ENCODE measurements around the gene DCDC2C. TPM values are rescaled to one million over a fixed set of nuclear protein-coding genes. Genes with fewer than 3 reads are reported as not detected.
A peak's percentile ranks its signal among the peaks of the same experiment; 100 is the strongest.

The DCDC2C gene
- total RNA-seq, 1 experiment from 2014 or later, result 0.43 TPM

DNA sequence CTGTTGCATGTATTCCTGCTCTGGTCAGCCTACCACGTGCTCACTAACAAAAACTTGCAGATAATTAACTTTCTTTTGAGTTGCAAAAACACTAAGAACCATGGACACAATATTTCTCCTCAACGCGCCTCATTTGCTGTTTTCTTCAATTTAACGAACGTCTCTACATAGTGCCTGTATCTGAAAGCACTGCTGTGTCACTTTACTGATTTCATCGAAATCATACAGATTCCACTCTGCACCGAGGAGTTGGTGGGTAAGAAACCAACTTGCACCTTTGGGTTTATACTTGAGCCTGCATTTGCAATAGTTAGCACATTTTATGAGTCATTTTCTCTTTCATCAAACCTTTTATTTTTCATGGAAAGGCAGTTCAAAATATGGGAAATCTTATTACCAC lies 145.8 kb downstream of the DCDC2C start:
- no TSS peak for BruUV-seq (replicated peaks)

DNA sequence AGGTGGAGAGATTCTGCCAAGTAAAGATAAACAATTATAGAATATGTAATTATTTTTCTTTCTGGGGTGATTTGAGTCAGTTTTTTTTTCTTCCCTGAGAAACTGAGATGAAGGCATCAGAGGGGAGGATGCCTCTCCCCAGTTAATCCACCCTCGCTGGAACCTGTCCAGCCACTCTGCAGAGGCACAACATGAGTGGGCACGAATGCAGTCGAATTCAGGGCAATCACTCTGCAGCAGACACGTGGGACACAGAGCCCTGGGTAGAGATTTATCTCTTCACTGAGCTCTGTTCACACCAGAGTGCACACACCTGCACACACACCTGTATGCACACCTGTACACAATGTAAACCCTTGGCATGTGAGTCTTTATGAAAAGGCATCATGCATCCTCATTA lies 154.2 kb downstream of the DCDC2C start:
- peak; percentile 32 for DNase-seq (ENCODE audit: low spot score)
- Histone ChIP-seq H3K9me3 (ENCODE audit: low read depth, low read length, poor library complexity, severe bottlenecking) (peaks cover 10% of the 10 kb centered on the region), H3K27me3 (replicated peaks; ENCODE audit: insufficient read depth, low read depth, low read length, poor library complexity) (no peaks in the 10 kb centered on the region), H3K36me3 (ENCODE audit: insufficient read depth, low read length, poor library complexity, severe bottlenecking) (no peaks in the 10 kb centered on the region), H3K4me1 (ENCODE audit: insufficient read depth, low read length, poor library complexity, severe bottlenecking) (no peaks in the 10 kb centered on the region), H3K27ac (ENCODE audit: low read depth, low read length, poor library complexity, severe bottlenecking) (no peak overlapping the region), H3K4me3 (ENCODE audit: low read depth, low read length, poor library complexity, severe bottlenecking) (no peak overlapping the region)
- POLR2A ChIA-PET (ENCODE audit: low non-redundant PET), result no interaction called here
- TF ChIP-seq, protein P1, sequence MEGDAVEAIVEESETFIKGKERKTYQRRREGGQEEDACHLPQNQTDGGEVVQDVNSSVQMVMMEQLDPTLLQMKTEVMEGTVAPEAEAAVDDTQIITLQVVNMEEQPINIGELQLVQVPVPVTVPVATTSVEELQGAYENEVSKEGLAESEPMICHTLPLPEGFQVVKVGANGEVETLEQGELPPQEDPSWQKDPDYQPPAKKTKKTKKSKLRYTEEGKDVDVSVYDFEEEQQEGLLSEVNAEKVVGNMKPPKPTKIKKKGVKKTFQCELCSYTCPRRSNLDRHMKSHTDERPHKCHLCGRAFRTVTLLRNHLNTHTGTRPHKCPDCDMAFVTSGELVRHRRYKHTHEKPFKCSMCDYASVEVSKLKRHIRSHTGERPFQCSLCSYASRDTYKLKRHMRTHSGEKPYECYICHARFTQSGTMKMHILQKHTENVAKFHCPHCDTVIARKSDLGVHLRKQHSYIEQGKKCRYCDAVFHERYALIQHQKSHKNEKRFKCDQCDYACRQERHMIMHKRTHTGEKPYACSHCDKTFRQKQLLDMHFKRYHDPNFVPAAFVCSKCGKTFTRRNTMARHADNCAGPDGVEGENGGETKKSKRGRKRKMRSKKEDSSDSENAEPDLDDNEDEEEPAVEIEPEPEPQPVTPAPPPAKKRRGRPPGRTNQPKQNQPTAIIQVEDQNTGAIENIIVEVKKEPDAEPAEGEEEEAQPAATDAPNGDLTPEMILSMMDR (conservative IDR thresholded peaks at IDR 0.05; ENCODE audit: low read depth, low read length), result no peak
- no peak for TF ChIP-seq EZH2 (IDR thresholded peaks at IDR 0.05; ENCODE audit: borderline replicate concordance, low read depth, low read length, poor library complexity, severe bottlenecking)
- CTCF ChIA-PET, result no interaction called here
- intact Hi-C loops (cut with micrococcal nuclease; ENCODE audit: unreplicated experiment), result no loop called here
- no TSS peak for BruUV-seq (replicated peaks)

More for the DNA sequence above, 145.8 kb downstream of the DCDC2C start:
- Histone ChIP-seq H3K9me3 (ENCODE audit: low read depth, low read length, poor library complexity, severe bottlenecking) (peaks cover 10% of the 10 kb centered on the region), H3K27ac (ENCODE audit: low read depth, low read length, poor library complexity, severe bottlenecking) (no peak overlapping the region), H3K36me3 (ENCODE audit: insufficient read depth, low read length, poor library complexity, severe bottlenecking) (no peaks in the 10 kb centered on the region), H3K27me3 (replicated peaks; ENCODE audit: insufficient read depth, low read depth, low read length, poor library complexity) (no peaks in the 10 kb centered on the region), H3K4me1 (ENCODE audit: insufficient read depth, low read length, poor library complexity, severe bottlenecking) (no peaks in the 10 kb centered on the region), H3K4me3 (ENCODE audit: low read depth, low read length, poor library complexity, severe bottlenecking) (no peak overlapping the region)
- no peak for DNase-seq (ENCODE audit: low spot score)
- TF ChIP-seq EZH2 (IDR thresholded peaks at IDR 0.05; ENCODE audit: borderline replicate concordance, low read depth, low read length, poor library complexity, severe bottlenecking), result no peak
- TF ChIP-seq, protein P1 (conservative IDR thresholded peaks at IDR 0.05; ENCODE audit: low read depth, low read length), result no peak
- POLR2A ChIA-PET (ENCODE audit: low non-redundant PET), result no interaction called here
- CTCF ChIA-PET, result no interaction called here
- intact Hi-C loops (cut with micrococcal nuclease; ENCODE audit: unreplicated experiment), result no loop called here

DNA sequence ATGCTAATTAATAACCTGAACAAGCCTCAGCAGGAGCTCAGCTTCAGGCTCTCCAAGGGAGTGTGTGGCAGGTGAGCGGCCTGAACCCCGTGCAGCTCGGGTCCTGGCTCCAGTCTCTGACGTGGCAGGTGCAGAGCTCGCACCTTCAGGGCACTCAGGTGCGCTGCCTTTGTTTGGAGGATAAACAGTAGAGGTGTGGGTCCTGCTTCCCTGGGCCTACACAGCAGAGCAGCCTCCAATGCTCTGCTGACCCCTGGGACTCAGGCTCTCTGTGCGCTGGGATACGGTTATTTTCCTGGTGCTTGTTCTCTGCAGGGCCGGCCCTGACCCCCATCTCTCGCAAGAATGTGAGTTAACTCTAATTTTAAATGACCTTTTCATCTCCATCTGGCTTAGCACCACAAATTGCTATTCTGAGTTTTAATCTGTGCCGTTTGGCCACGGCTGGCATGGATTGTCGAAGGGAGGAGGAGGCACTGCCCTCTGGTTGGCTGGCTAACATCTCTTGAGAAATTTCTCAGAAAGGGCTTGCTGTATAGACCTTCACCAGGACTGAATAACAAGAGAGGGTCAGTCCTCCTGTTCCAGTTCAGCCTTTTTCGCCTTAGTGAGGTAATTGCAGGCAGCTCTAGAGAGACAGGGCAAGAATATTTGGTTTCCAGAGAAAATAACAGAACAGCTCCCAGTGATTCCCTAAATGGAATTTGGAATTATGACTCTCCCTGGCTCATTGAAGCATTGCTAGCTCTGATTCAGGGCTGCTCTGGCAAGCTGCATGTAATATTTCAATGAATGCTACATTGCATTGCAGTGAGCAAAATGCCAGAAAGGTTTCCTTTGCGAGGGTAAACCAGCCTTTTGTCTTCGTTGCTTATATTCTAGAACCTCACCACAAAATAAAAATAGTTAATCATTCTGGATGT lies 161.8 kb downstream of the DCDC2C start:
- BruUV-seq (replicated peaks), result no TSS peak

More for the DNA sequence above, 161.8 kb downstream of the DCDC2C start:
- Histone ChIP-seq H3K36me3 (ENCODE audit: insufficient read depth, low read length, poor library complexity, severe bottlenecking) (no peaks in the 10 kb centered on the region), H3K4me1 (ENCODE audit: insufficient read depth, low read length, poor library complexity, severe bottlenecking) (no peaks in the 10 kb centered on the region), H3K9me3 (ENCODE audit: low read depth, low read length, poor library complexity, severe bottlenecking) (no peaks in the 10 kb centered on the region), H3K27me3 (replicated peaks; ENCODE audit: insufficient read depth, low read depth, low read length, poor library complexity) (no peaks in the 10 kb centered on the region), H3K27ac (ENCODE audit: low read depth, low read length, poor library complexity, severe bottlenecking) (no peak overlapping the region), H3K4me3 (ENCODE audit: low read depth, low read length, poor library complexity, severe bottlenecking) (no peak overlapping the region)
- CTCF ChIA-PET, result no interaction called here
- DNase-seq (ENCODE audit: low spot score), result no peak
- POLR2A ChIA-PET (ENCODE audit: low non-redundant PET), result no interaction called here
- TF ChIP-seq, protein P1 (conservative IDR thresholded peaks at IDR 0.05; ENCODE audit: low read depth, low read length), result no peak
- TF ChIP-seq EZH2 (IDR thresholded peaks at IDR 0.05; ENCODE audit: borderline replicate concordance, low read depth, low read length, poor library complexity, severe bottlenecking), result no peak
- intact Hi-C loops (cut with micrococcal nuclease; ENCODE audit: unreplicated experiment), result no loop called here

Measured in A673 (cell line).